GOT3 (cell line): Measurements from ENCODE around the gene PBX4.
"Not testable (repeated sequence)": the region's sequence is repeated elsewhere in the genome, so short reads cannot be mapped to it uniquely, and the experiment has no call there.

Experiments used
- DNase-seq: peaks from one replicate; lab custom pipeline; 2025; ENCODE audit warnings: mixed read lengths; lab: John Stamatoyannopoulos, UW

The PBX4 gene

DNA sequence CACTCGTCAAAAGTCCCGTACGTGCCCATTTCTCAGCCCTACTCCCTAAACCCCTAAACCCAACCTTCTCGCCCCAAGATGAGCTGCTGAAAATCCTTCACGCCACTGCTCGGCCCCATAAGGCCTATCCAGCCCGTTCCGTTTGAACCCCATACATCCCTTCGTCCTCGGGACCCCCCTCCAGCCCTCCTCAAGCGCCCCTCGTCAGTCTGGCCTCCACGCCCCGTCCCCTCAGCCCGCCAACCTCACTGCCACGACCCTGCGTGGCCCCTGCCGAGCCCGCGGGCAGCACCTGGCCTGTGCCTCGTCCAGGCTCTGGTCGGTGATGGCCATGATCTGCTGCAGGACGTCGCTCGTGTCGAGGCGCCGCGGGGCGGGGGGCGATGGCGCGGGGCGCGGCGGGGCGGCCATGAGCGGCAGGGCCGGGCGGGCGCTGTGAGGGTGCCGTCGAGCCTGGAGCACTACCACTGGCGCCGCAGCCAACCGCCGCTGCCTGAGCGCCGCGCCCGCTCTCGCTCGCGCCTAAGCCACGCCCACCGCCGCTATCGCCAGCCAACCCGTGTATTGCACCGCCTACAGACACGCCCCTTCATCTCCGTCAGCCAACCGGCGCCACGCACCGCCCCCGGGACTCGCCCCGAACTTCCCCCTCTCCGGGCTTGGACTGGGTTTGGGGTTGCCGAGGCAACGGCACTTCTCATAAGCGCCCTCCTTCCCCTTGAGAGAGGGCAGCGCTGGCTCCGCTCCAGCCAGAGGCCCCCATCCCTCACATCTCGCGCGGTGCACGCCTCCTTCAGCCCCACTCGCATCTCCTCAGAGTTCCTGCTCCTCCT lies at the start of gene PBX4:
PBX4 (minus strand) TSS at position 469 of the 833 bp plus-strand sequence; CDS start at position 411, 58 bp downstream.
- peak; percentile 88 for DNase-seq

DNA sequence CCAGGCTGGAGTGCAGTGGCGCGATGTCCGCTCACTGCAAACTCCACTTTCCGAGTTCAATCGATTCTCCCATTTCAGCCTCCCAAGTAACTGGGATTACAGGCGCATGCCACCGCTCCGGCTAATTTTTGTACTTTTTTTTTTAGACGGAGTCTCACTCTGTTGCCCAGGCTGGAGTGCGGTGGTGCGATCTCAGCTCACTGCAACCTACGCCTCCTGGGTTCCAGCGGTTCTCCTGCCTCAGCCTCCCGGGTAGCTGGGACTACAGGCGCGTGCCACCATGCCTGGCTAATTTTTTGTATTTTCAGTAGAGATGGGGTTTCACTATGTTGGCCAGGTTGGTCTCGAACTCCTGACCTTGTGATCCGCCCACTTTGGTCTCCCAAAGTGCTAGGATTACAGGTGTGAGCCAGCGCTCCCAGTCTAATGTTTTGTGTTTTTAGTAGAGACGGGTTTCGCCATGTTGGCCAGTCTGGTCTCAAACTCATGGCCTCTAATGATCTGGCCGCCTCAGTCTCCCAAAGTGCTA lies 47.0 kb upstream of the PBX4 start:
- not testable (repeated sequence) for DNase-seq

GRCh38 chr19:19663256-19664120 lies 45.0 kb upstream of the PBX4 start, which contains the start of gene ATP13A1:
Gene ATP13A1 (minus strand): TSS chr19:19663676. CDS start chr19:19663666, 10 bp downstream.
- peak; percentile 90 for DNase-seq

GRCh38 chr19:19662871-19663255 lies 44.4 kb upstream of the PBX4 start:
- DNase-seq: no peak

- DNase-seq: no peak
These were observed 43.9 kb upstream of the PBX4 start for GRCh38 chr19:19662344-19662743.

DNA sequence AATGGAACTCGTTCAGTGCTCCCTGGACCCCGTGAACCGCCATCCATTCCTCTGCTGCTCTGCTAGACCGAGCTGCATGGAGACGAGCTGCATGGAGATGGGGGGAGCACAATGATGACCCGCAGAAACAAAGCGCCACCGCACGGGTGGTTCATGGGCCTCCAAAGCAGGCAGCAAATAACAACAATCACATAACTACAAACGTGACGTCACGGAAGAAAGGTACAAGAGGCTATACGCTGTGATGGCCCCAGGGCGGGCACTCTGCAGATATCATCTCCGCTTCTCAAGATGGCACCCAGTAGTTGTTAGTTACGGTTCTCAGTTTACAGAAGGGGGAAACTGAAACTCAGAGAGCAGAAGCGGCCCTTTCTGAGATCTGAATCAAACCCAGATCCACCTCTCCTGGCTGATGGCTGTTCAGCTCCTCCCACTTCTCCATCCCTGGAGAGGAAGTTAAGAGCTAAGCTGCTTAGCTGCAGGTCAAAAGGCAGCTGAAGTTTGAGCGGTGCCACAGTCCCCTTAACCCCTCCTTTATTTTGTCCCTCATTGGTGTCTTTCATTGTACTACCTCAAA lies 43.3 kb upstream of the PBX4 start:
- no peak for DNase-seq

- no peak for DNase-seq
These were observed 42.7 kb upstream of the PBX4 start for GRCh38 chr19:19661141-19661674.

- DNase-seq: no peak
These were observed 41.3 kb upstream of the PBX4 start for GRCh38 chr19:19659646-19660245.

- no peak for DNase-seq
These were observed 38.9 kb upstream of the PBX4 start for GRCh38 chr19:19657397-19657783.

GRCh38 chr19:19656451-19657396 lies 38.2 kb upstream of the PBX4 start:
- no peak for DNase-seq

DNA sequence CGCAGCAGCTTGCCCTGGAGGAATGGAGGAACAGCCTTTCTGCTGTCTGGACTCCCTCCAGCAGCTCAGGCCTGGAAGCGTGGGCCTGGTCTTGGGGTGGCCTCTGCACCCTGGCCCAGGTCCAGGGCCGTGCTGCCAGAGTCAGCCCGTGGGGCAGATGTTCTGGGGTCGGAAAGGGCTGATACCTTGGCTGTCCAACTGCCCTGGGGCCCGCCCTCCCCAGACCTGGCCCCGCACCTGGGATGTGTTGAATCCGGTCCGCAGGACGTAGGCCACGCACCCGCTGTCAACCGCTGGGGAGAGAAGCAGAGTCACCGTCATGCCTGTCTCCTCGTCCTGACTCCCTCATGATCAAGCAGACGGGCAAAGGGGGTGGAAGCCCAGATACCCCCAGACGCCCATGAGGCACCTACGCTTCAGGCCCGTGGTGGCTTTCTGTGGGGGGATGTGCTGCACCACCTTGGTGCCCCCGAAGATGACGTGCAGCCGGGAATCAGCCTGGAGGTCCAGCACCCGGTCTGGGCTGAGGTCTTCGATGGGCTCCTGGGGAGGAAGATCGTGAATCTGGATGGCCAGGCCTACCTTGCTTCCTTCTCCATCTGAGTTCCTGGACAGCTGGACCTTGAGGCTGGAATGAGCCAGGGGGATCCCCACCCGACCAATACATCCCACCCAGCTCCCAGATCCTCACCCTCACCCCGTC lies 37.3 kb upstream of the PBX4 start:
- no peak for DNase-seq

GRCh38 chr19:19655051-19655594 lies 36.6 kb upstream of the PBX4 start:
- no peak for DNase-seq

DNA sequence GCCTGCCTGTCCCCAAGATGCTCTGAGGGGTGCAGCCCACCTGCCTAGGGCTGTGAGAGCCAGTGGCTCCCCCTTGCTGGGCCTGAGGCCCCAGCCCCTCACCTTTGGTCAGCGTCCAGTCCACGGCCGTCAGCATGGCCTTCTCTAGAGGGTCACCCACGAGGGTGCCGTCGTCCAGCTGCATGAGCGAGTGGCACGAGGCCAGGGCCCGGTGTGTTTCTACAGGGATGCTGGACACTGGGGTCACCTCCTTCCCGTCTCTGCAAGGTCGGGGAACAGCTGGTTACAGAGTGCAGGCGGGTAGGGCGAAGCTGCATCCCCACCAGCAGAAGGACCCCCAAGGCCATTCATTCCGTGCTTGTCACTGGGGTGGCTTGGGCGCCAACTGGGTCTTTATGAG lies 36.0 kb upstream of the PBX4 start:
- no peak for DNase-seq

- no peak for DNase-seq
These were observed 35.2 kb upstream of the PBX4 start for GRCh38 chr19:19653597-19654147.

DNA sequence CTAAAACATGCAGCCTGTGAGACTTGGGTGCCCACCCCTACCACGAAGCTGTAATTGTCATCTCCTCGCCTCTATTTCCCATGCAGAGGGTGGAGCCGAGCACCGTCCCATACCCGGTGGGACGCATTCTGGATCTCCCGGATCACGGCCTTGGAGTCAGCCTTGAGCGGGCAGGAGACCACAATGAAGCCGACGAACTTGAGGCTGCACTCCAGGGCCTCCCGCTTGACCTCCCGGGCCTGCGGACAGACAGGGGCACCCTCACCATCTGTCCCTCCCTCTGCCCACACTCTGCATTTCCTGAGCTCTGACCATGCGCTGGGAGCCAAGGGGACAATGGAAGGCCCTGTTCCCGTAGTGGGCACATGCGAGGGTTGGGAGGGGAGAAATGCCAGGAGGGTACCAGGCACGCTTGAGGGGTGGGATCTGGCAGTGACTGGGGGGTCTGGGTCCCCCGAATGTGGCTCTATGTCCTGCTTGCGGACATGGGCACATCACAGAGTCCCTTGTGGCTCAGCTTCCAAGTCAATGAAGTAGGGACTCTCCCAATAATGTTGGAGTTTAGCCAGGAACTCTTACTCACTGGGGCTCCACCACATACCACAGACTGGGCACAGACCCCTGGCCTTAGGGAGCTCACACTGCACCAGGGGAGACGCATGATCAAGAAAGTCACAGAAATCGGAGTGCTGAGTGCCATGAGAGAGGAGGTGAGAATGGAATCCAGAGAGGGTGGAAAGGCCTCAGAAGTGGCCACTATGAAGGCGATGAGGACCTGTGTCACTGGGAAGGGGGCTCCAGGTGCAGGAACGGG lies 34.2 kb upstream of the PBX4 start:
- no peak for DNase-seq

- no peak for DNase-seq
These were observed 32.6 kb upstream of the PBX4 start for GRCh38 chr19:19651076-19651475.

- DNase-seq: no peak
These were observed 31.8 kb upstream of the PBX4 start for GRCh38 chr19:19650331-19650730.

GRCh38 chr19:19649580-19649995 lies 31.1 kb upstream of the PBX4 start:
- no peak for DNase-seq
